HG02840 (cell line): ENCODE measurements around the gene BUB1B.
"Not testable (repeated sequence)": the region's sequence is repeated elsewhere in the genome, so short reads cannot be mapped to it uniquely, and the experiment has no call there.

Source experiments
- ATAC-seq: cut with Tn5 transposase; IDR thresholded peaks from one replicate; pipeline ENCODE4 v1.9.1; 2021; ENCODE audit warnings: mild to moderate bottlenecking, moderate library complexity, moderate number of reproducible peaks; ENCODE audit not compliant: unreplicated experiment, low FRiP score

BUB1B gene

GRCh38 chr15:40160689-40161688, at the start of gene BUB1B:
TSS of gene BUB1B (plus strand) at chr15:40161069. CDS start at chr15:40161221, 152 bp downstream.
- peak; percentile 81 for ATAC-seq

GRCh38 chr15:40111888-40112287, 49.0 kb upstream of the BUB1B start:
- no peak for ATAC-seq

- ATAC-seq: no peak
Observed at GRCh38 chr15:40112789-40113188, 48.1 kb upstream of the BUB1B start.

GRCh38 chr15:40114218-40114617, 46.7 kb upstream of the BUB1B start:
- ATAC-seq: no peak

GRCh38 chr15:40115106-40115505, 45.8 kb upstream of the BUB1B start:
- not testable (repeated sequence) for ATAC-seq

- peak; percentile 83 for ATAC-seq
Observed at GRCh38 chr15:40115670-40116093, 45.2 kb upstream of the BUB1B start.

GRCh38 chr15:40118473-40118872, 42.4 kb upstream of the BUB1B start:
- ATAC-seq: no peak

- no peak for ATAC-seq
Observed at GRCh38 chr15:40121911-40122638, 38.8 kb upstream of the BUB1B start.

- not testable (repeated sequence) for ATAC-seq
Observed at GRCh38 chr15:40122989-40123388, 37.9 kb upstream of the BUB1B start.

GRCh38 chr15:40123863-40124262, 37.0 kb upstream of the BUB1B start:
- ATAC-seq: not testable (repeated sequence)

GRCh38 chr15:40124333-40124732, 36.5 kb upstream of the BUB1B start:
- ATAC-seq: not testable (repeated sequence)

- ATAC-seq: not testable (repeated sequence)
Observed at GRCh38 chr15:40124807-40125285, 36.0 kb upstream of the BUB1B start.

- no peak for ATAC-seq
Observed at GRCh38 chr15:40125950-40126349, 34.9 kb upstream of the BUB1B start.

GRCh38 chr15:40128766-40129660, 31.9 kb upstream of the BUB1B start:
- no peak for ATAC-seq

- no peak for ATAC-seq
Observed at GRCh38 chr15:40130118-40130517, 30.8 kb upstream of the BUB1B start.

GRCh38 chr15:40130799-40131502, 29.9 kb upstream of the BUB1B start:
- no peak for ATAC-seq

GRCh38 chr15:40133544-40133943, 27.3 kb upstream of the BUB1B start:
- ATAC-seq: no peak

- ATAC-seq: no peak
Observed at GRCh38 chr15:40134885-40135284, 26.0 kb upstream of the BUB1B start.

- ATAC-seq: not testable (repeated sequence)
Observed at GRCh38 chr15:40135846-40136450, 24.9 kb upstream of the BUB1B start.
